ENCODE results near the gene RDH16.
"Not testable (repeated sequence)": the region's sequence is repeated elsewhere in the genome, so short reads cannot be mapped to it uniquely, and the experiment has no call there.

RDH16 gene

GRCh38 chr12:56916296-56916995 is 41.0 kb downstream of the RDH16 start:
- DNase-seq = no peak

GRCh38 chr12:56914724-56915123 is 42.7 kb downstream of the RDH16 start:
- DNase-seq = no peak

GRCh38 chr12:56914256-56914655 is 43.2 kb downstream of the RDH16 start:
- DNase-seq = no peak

DNA sequence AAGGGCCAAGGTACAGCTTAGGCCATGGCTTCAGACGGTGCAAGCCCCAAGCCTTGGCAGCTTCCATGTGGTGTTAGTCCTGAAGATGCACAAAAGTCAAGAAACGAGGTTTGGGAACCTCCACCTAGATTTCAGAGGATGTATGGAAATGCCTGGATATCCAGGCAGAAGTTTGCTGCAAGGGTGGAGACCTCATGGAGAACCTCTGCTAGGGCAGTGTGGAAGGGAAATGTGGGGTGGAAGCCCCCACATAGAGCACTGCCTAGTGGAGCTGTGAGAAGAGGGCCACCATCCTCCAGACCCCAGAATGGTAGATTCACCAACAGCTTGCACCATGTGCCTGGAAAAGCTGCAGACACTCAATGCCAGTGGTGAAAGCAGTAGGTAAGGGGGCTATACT is 48.0 kb downstream of the RDH16 start:
- DNase-seq = not testable (repeated sequence)

DNA sequence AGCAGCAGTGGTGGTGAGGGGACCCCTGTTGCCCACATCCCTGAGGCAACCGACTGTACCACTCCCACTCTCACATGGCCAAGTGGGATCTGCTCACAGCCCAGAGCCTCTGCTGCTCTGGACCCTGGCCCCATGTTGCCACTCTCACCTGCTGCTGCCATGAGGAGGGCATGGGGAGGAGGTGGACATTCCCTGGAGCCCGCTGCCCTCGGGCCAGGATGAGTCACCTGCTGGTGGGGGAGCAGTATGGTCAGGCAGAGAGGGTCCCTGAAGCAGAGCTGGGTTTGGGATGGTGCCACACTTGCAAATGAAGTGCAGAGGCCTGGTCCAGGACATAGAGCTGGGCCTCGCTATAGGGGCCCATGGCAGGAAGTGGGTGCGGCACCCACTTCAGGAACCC is 49.3 kb downstream of the RDH16 start:
- no peak for DNase-seq

DNA sequence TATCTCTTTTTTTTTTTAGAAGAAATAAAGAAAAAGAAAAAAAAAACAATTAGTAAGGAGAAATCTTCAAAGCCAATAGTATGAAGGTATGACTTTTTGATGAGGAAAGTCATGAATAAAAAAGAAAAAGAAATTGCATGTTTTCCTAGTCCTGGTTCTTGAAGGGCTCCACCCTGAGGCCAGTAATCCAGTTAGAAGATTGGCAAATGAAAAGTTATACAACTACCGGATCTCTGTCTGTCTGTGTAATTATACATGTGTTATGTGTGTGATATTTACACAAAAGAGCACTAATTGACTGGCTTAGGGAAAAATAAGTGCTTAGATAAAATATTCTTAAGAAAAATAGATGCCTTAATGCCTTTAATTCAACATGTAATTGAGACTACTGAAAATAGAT is 51.6 kb downstream of the RDH16 start:
- no peak for DNase-seq

- DNase-seq = no peak
Observed at GRCh38 chr12:56903374-56903773, 54.0 kb downstream of the RDH16 start.
